OCI-LY1 (cell line): Measurements from ENCODE around the gene EGR4.

Experiments
- EZH2 ChIP-seq: fragments of 200-600 bp; sonication (generic), shearing (Covaris generic); IDR thresholded peaks from 2 replicates; pipeline ENCODE4 v1.8.0; 2017; ENCODE audit warnings: borderline replicate concordance, mixed run types, mild to moderate bottlenecking, antibody characterized with exemption, low read length, moderate library complexity, mixed read lengths
- TF ChIP-seq, protein P1 (sequence below): fragments of 200-600 bp; sonication (generic), shearing (Covaris generic); IDR thresholded peaks from 2 replicates; pipeline ENCODE4 v1.5.1; 2017; ENCODE audit warnings: mild to moderate bottlenecking, antibody characterized with exemption, low read length, moderate library complexity, mixed read lengths

DNA sequence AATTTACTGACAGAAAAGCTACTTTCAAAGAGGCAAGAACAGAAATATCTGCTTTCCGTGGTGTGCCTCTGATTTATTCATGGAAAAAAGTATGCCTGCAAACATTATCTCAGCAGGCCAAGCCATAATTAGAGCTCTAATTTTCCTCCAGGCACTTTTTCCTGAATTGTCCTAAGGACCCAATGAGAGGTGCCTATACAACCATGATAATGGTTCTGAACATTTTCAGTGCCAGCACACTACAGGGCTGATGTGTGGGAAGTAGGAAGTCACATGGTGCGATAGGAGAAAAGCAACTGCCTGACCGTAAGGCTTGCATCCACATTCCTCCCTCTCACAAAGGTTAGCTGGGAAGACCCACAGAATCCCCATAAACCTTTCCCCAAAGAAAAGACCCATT, 45.9 kb upstream of the EGR4 start:
- TF ChIP-seq, protein P1, sequence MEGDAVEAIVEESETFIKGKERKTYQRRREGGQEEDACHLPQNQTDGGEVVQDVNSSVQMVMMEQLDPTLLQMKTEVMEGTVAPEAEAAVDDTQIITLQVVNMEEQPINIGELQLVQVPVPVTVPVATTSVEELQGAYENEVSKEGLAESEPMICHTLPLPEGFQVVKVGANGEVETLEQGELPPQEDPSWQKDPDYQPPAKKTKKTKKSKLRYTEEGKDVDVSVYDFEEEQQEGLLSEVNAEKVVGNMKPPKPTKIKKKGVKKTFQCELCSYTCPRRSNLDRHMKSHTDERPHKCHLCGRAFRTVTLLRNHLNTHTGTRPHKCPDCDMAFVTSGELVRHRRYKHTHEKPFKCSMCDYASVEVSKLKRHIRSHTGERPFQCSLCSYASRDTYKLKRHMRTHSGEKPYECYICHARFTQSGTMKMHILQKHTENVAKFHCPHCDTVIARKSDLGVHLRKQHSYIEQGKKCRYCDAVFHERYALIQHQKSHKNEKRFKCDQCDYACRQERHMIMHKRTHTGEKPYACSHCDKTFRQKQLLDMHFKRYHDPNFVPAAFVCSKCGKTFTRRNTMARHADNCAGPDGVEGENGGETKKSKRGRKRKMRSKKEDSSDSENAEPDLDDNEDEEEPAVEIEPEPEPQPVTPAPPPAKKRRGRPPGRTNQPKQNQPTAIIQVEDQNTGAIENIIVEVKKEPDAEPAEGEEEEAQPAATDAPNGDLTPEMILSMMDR = no peak
- no peak for TF ChIP-seq EZH2
